K562 (cell line): ENCODE measurements around the gene SLC48A1. TPM values are rescaled to one million over a fixed set of nuclear protein-coding genes. Genes with fewer than 3 reads are reported as not detected.

ENCODE experiments used
- ARHGAP35 ChIP-seq: fragments of 450-650 bp; IDR thresholded peaks from 2 replicates; pipeline ENCODE4 v1.6.1; 2018; ENCODE audit not compliant: partially characterized antibody
- BDP1 ChIP-seq: IDR thresholded peaks from 3 replicates; pipeline ENCODE4 v1.6.1; 2011; ENCODE audit not compliant: insufficient read length, insufficient read depth
- E2F3 ChIP-seq: fragments of 250-450 bp; sonication (Bioruptor Pico); IDR thresholded peaks from 2 replicates; pipeline ENCODE4 v1.4.0; 2020; ENCODE audit warnings: mild to moderate bottlenecking
- GTF2F1 ChIP-seq: IDR thresholded peaks from 2 replicates; pipeline ENCODE4 v1.6.1; 2011; ENCODE audit warnings: low read depth, low read length, improper control_type of control experiment
- HEY1 ChIP-seq: fragments of 250-450 bp; sonication (Bioruptor Pico); IDR thresholded peaks from 2 replicates; pipeline ENCODE4 v1.5.0; 2020; ENCODE audit warnings: mild to moderate bottlenecking, moderate library complexity, borderline replicate concordance
- HNRNPL ChIP-seq: fragments of 200-400 bp; formaldehyde crosslinking; IDR thresholded peaks from 2 replicates; pipeline ENCODE4 v1.6.1; 2017; ENCODE audit warnings: low read depth, mild to moderate bottlenecking, low read length
- HOXB6 ChIP-seq: fragments of 250-450 bp; sonication (Bioruptor Pico); IDR thresholded peaks from 2 replicates; pipeline ENCODE4 v1.5.1; 2022; ENCODE audit warnings: mild to moderate bottlenecking, borderline replicate concordance
- KDM4B ChIP-seq, 2 experiments: fragments of 450-650 bp in 1 of 2; sonication (generic) in 1 of 2; IDR thresholded peaks; 2 replicates each; pipeline ENCODE4 v1.6.1; 2016 to 2017; ENCODE audit warnings: borderline replicate concordance in 2 of 2, antibody characterized with exemption in 1 of 2, low read depth in 1 of 2, mild to moderate bottlenecking in 1 of 2
- NCOA4 ChIP-seq: fragments of 450-650 bp; IDR thresholded peaks from 2 replicates; pipeline ENCODE4 v1.6.1; 2018; ENCODE audit warnings: mild to moderate bottlenecking; ENCODE audit not compliant: partially characterized antibody
- NEUROD1 ChIP-seq: fragments of 150-350 bp; IDR thresholded peaks from 2 replicates; pipeline ENCODE4 v1.6.1; 2014; ENCODE audit warnings: borderline replicate concordance, low read length, low read depth; ENCODE audit not compliant: partially characterized antibody
- NR1H2 ChIP-seq: sonication (generic); formaldehyde crosslinking; IDR thresholded peaks from 2 replicates; pipeline ENCODE4 v1.4.0; 2020; ENCODE audit warnings: mild to moderate bottlenecking, missing genetic modification reagents
- PTBP1 ChIP-seq: fragments of 200-400 bp; formaldehyde crosslinking; IDR thresholded peaks from 2 replicates; pipeline ENCODE4 v1.6.1; 2017; ENCODE audit warnings: low read depth, low read length
- SAFB ChIP-seq: fragments of 200-400 bp; formaldehyde crosslinking; IDR thresholded peaks from 2 replicates; pipeline ENCODE4 v1.6.1; 2017; ENCODE audit warnings: low read depth, low read length, borderline replicate concordance
- SLC30A9 ChIP-seq: fragments of 250-450 bp; sonication (Bioruptor Pico); IDR thresholded peaks from 2 replicates; pipeline ENCODE4 v1.8.0; 2022; ENCODE audit warnings: mild to moderate bottlenecking, moderate library complexity
- SOX6 ChIP-seq: fragments of 450-650 bp; IDR thresholded peaks from 2 replicates; pipeline ENCODE4 v1.6.1; 2014; ENCODE audit warnings: mild to moderate bottlenecking
- TAF1 ChIP-seq: IDR thresholded peaks from 2 replicates; pipeline ENCODE4 v1.6.1; 2011; ENCODE audit warnings: mild to moderate bottlenecking, low read length, moderate library complexity; ENCODE audit not compliant: insufficient read depth, control insufficient read depth, severe bottlenecking; ENCODE audit errors: extremely low read depth
- TAF9B ChIP-seq: fragments of 450-650 bp; IDR thresholded peaks from 2 replicates; pipeline ENCODE4 v1.6.1; 2018; ENCODE audit warnings: mild to moderate bottlenecking; ENCODE audit not compliant: partially characterized antibody
- THRAP3 ChIP-seq: fragments of 450-650 bp; IDR thresholded peaks from 2 replicates; pipeline ENCODE4 v1.6.1; 2016; ENCODE audit warnings: mild to moderate bottlenecking, inconsistent platforms, borderline replicate concordance
- XRCC3 ChIP-seq: fragments of 450-650 bp; IDR thresholded peaks from 2 replicates; pipeline ENCODE4 v1.6.1; 2017; ENCODE audit warnings: mild to moderate bottlenecking, moderate library complexity
- YY1 ChIP-seq, 3 experiments: IDR thresholded peaks; 2 replicates each; pipeline ENCODE4 v1.6.1; 2011; ENCODE audit warnings: low read length in 2 of 3, mild to moderate bottlenecking in 2 of 3, moderate library complexity in 2 of 3, borderline replicate concordance in 1 of 3, control low read depth in 1 of 3, low read depth in 1 of 3; ENCODE audit not compliant: insufficient read depth in 3 of 3, insufficient replicate concordance in 2 of 3, control insufficient read depth in 1 of 3, insufficient read length in 1 of 3; ENCODE audit errors: extremely low read depth in 1 of 3
- ZNF224 ChIP-seq: sonication (generic); formaldehyde crosslinking; IDR thresholded peaks from 2 replicates; pipeline ENCODE4 v1.8.0; 2022; ENCODE audit warnings: mild to moderate bottlenecking, missing genetic modification reagents
- ZNF3 ChIP-seq: fragments of 250-450 bp; sonication (Bioruptor Pico); IDR thresholded peaks from 2 replicates; pipeline ENCODE4 v1.5.0; 2021; ENCODE audit warnings: mild to moderate bottlenecking, moderate library complexity
- ZNF311 ChIP-seq: fragments of 250-450 bp; sonication (Bioruptor Pico); IDR thresholded peaks from 2 replicates; pipeline ENCODE4 v1.4.0; 2020; ENCODE audit warnings: mild to moderate bottlenecking, moderate library complexity
- ZNF586 ChIP-seq: fragments of 450-650 bp; formaldehyde crosslinking; conservative IDR thresholded peaks from 2 replicates; pipeline ENCODE4 v1.4.0; 2020; ENCODE audit warnings: mild to moderate bottlenecking, moderate library complexity
- ZNF717 ChIP-seq: fragments of 250-450 bp; sonication (Bioruptor Pico); IDR thresholded peaks from 2 replicates; pipeline ENCODE4 v1.5.0; 2021
- polyA plus RNA-seq, 8 experiments: library from polyadenylated mRNA; depleted of rRNA in 4 of 8; stranded (reverse) in 5 of 8; unstranded in 3 of 8; fragments of >200 nt; fragmentation: Nextera tagmentation in 2 of 8; fragmentation: Illumina TruSeq in 1 of 8; extraction: Ambion mirVana in 2 of 8; extraction: Trizol in 1 of 8; gene quantifications; 2 replicates each; pipeline versions ENCODE4 v1.2.1 to v1.2.3, GENCODE V29; 2011 to 2014; ENCODE audit warnings: inconsistent platforms in 1 of 8, missing spikeins in 1 of 8
- total RNA-seq, 7 experiments: library from RNA; depleted of rRNA in 6 of 7; stranded (reverse); fragments of >200 nt in 6 of 7; fragmentation: Illumina TruSeq in 2 of 7; extraction: Trizol in 2 of 7; gene quantifications; 2 replicates each; pipeline versions ENCODE4 v1.2.1 to v1.2.3, GENCODE V29; 2011 to 2021; ENCODE audit warnings: low replicate concordance in 1 of 7
- TF ChIP-seq, protein P1 (sequence below): fragments of 250-450 bp; sonication (Bioruptor Pico); IDR thresholded peaks from 2 replicates; pipeline ENCODE4 v1.4.0; 2020; ENCODE audit warnings: mild to moderate bottlenecking

The SLC48A1 gene
- total and polyA plus RNA-seq, 9 of the 15 experiments (the other 6 are each of a cell fraction or from before 2014, with no cell fraction given) = 10.7 to 37.5 (median 18.7) TPM

- TF ChIP-seq NR1H2 (no peak), HNRNPL (no peak), TAF1 (no peak), ZNF586 (no peak), ZNF3 (CRISPR knock-in tag) (no peak), KDM4B (IDR thresholded peaks at IDR 0.05; ENCODE audit: borderline replicate concordance in 2 of 2, low read depth in 1 of 2) (no peak), PTBP1 (peak; percentile 11; the same call in 1 of the 2 replicates), HEY1 (no peak), YY1 (IDR thresholded peaks at IDR 0.05; ENCODE audit: borderline replicate concordance in 1 of 3, control insufficient read depth in 1 of 3, extremely low read depth in 1 of 3, insufficient read depth in 3 of 3, insufficient read length in 1 of 3, insufficient replicate concordance in 2 of 3, low read depth in 1 of 3, low read length in 2 of 3) (no peak), SLC30A9 (CRISPR knock-in tag) (no peak), NEUROD1 (peak; percentile 57), ZNF311 (no peak), ARHGAP35 (no peak), GTF2F1 (no peak), SOX6 (peak; percentile 85), BDP1 (no peak), XRCC3 (no peak), SAFB (no peak), THRAP3 (no peak), E2F3 (CRISPR knock-in tag) (no peak), HOXB6 (no peak), TAF9B (no peak), NCOA4 (no peak), ZNF717 (no peak), ZNF224 (no peak)
- TF ChIP-seq, protein P1, sequence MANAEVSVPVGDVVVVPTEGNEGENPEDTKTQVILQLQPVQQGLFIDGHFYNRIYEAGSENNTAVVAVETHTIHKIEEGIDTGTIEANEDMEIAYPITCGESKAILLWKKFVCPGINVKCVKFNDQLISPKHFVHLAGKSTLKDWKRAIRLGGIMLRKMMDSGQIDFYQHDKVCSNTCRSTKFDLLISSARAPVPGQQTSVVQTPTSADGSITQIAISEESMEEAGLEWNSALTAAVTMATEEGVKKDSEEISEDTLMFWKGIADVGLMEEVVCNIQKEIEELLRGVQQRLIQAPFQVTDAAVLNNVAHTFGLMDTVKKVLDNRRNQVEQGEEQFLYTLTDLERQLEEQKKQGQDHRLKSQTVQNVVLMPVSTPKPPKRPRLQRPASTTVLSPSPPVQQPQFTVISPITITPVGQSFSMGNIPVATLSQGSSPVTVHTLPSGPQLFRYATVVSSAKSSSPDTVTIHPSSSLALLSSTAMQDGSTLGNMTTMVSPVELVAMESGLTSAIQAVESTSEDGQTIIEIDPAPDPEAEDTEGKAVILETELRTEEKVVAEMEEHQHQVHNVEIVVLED (CRISPR knock-in tag) = no peak
These were observed 4.9 kb downstream of the SLC48A1 start (continued) for GRCh38 chr12:47777741-47778558.
